Colon (tissue), 2 donors: Measurements from ENCODE around the gene OR56A5.

Experiments
- FAIRE-seq: peaks from 2 replicates; lab custom pipeline; 2012; peaks lifted over from hg19 to GRCh38; lab: Jason Lieb, UNC
- donor health status: control.
- donor health status: control.

The OR56A5 gene

DNA sequence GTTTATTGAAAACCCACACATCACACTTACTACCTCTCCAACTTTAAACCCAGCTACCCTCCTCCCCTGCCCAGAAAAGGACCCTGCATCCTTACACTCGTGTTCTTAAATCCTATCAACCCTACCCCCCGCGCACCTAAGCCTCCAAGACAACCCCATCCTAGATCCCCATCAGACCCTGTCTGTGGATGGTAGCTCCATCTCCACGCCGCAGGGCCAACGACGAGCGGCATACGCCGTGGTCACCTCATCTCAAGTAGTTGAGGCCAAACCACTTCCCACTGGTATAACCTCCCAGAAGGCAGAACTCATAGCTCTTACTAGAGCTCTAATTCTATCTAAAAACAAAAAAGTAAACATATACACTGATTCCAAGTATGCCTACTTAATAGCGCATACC, 35.6 kb downstream of the OR56A5 start:
- no peak for FAIRE-seq

GRCh38 chr11:5931061-5931460, 37.2 kb downstream of the OR56A5 start:
- no peak for FAIRE-seq

- no peak for FAIRE-seq
These were observed 37.7 kb downstream of the OR56A5 start for GRCh38 chr11:5930614-5931013.

DNA sequence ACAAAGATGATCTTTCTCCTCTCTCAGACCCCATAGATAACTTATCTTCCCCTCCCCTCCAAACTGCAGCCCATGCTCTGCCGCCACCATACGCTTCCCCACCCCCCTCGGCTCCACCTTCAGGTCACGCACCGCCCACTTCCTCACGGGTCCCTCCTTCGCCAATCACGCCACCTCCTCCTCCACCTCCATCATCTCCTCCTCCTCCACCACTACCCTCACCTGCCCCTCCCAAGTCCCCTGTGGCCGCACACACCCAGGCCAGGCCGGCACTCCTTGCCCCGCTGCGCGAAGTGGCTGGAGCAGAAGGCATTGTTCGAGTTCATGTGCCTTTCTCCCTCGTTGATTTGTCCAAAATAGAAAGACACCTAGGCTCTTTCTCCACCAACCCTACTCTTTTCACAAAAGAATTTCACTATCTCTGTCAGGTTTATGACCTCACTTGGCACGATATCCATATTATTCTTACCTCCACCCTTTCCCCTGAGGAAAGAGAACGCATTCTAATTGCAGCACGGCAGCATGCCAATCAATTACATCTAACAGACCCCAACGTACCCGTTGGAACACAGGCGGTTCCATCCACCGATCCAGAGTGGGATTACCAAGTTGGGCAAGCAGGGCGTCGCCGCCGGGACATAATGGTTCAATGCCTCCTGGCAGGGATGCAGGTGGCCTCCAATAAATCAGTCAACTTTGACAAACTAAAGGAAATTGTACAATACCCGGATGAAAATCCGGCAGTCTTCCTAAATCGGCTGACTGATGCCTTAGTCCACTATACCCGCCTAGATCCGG, 38.5 kb downstream of the OR56A5 start:
- no peak for FAIRE-seq

DNA sequence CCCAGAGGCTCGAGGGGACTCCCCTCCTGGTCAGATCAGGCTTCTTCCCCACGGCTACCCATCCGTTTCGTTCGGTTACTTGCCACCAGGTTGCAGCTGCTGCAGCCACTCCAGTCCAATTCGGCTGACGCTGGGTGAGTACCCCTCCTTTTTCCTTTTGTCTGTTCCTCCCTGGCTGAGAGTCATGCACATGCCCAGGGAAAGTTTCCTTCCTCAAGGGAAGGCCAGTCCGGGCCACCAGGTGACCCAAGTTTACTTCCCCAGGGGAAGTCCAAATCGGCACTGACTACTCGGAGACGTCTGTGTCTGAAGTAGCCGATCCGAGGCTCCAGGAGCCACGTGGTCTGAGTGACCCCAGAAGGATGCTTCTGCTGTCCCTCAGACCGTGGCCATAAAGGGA, 39.5 kb downstream of the OR56A5 start:
- no peak for FAIRE-seq

GRCh38 chr11:5928271-5928670, 40.0 kb downstream of the OR56A5 start:
- FAIRE-seq, result no peak

GRCh38 chr11:5923794-5924193, 44.5 kb downstream of the OR56A5 start:
- no peak for FAIRE-seq

GRCh38 chr11:5923427-5923776, 44.9 kb downstream of the OR56A5 start:
- FAIRE-seq, result no peak

DNA sequence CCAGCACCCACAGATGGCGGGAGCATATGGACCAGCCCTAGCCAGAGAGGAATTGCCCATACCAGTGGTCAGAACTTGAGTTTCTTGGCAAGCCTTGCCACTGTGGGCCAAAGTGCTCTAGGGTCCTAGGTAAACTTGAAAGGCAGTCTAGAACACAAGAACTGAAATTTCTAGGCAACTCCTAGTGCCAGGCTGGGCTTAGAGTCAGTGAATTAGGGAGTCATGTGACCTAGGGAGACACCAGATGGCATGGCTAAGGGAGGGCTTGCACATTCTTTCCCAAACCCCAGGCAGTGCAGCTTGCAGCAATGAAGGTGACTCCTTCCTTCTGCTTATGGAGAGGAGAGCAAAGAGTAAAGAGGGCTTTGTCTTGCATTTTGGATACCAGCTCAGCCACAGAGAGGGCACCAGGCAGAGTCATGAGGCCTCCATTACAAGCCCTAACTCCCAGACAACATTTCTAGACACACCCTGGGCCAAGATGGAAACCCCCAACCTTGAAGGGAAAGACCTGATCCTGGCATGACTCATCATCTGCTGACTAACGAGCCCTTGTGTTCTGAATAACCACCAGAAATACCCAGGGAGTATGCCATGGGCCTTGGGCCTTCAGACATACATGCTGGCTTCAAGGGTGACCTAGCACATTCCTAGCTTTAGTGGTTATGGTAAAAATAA, 45.4 kb downstream of the OR56A5 start:
- FAIRE-seq, result no peak
